Subcutaneous preadipocyte (primary cell): ENCODE results near the gene RBM43. TPM values are rescaled to one million over a fixed set of nuclear protein-coding genes. Genes with fewer than 3 reads are reported as not detected.

ENCODE experiments used
- total RNA-seq: library from RNA; depleted of rRNA; stranded (reverse); fragments of >200 nt; gene quantifications from 2 replicates; pipeline ENCODE4 v1.2.3, GENCODE V29; 2012

Gene RBM43
- 3.7 and 4.1 TPM in 2 replicates for total RNA-seq

DNA sequence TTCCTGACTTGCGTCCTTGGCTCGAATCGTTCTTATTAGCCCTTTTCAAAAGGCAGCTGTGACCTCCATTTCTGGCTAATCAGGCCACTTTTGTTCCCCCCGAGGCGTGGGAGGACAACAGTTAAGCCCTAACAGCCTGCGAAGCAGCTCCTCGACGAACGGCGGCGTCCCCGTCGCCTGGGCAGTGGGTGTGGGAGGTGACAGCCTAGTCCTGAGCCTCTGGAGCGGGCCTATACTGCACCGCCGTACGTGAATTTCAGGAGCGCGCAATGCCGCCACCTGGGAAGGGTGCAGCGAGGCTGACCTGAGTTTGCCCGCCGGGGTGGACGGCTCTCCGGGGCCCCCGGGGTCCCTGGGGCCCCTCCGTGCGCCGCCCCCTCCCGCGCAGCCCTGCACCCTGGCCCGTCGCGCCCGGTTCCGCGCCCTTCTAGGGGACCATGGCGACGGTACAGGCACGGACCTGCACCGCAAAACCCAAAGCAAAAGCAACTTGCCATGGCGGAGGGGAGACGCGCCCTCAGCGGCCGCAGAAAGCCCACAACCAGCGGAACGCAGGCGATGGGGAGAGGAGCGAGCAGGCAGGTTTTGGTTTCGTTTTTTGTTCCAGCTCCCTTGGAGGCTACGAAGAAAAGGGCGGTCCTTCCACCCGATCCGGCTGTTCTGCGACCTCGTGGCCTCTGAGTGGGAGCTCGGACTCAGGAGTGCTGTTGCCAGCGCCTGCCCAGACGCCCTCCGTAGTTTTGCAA is at the start of gene RBM43:
Gene RBM43 (minus strand): TSS at position 633 of the 746 bp plus-strand sequence. CDS start 136 bp downstream, at position 497.

Other genes starting within 250 kb of the RBM43 start
- 4.5 and 6.2 TPM in 2 replicates for gene NMI, start 27.8 kb upstream of the RBM43 start, total RNA-seq
- gene TNFAIP6, start 95.7 kb upstream of the RBM43 start, total RNA-seq, result 22.3 and 23.5 TPM in 2 replicates
- 31.2 and 49.3 TPM in 2 replicates for gene RIF1, start 148.0 kb upstream of the RBM43 start, total RNA-seq